AG04449 (cell line): ENCODE measurements around the gene ATP6V0A1.

Experiments used
- CTCF ChIA-PET: fragments of 350-600 bp; formaldehyde crosslinking; extraction: SDS; loops from one replicate; lab custom pipeline; 2021; ENCODE audit warnings: antibody characterized with exemption; lab: Yijun Ruan, JAX
- POLR2A ChIA-PET: fragments of 400-600, 350-600 bp; formaldehyde crosslinking; extraction: SDS; loops from one replicate; lab custom pipeline; 2020; ENCODE audit warnings: antibody characterized with exemption, inconsistent platforms; lab: Yijun Ruan, JAX
- DNase-seq: peaks from one replicate; pipeline ENCODE4 v3.0.0-alpha.2; 2010; ENCODE audit warnings: low read depth, low spot score
- H3K4me3 ChIP-seq: 2 replicates; pipeline ENCODE4 v1.5.1; 2011; ENCODE audit warnings: low read depth, mild to moderate bottlenecking, control low read depth, low read length
- TF ChIP-seq, protein P1 (sequence below): IDR thresholded peaks from one replicate; pipeline ENCODE4 v1.5.1; 2011; ENCODE audit warnings: mild to moderate bottlenecking, moderate library complexity, low read length, control low read depth, inconsistent platforms; ENCODE audit not compliant: insufficient read depth; ENCODE audit errors: missing control alignments

The ATP6V0A1 gene

DNA sequence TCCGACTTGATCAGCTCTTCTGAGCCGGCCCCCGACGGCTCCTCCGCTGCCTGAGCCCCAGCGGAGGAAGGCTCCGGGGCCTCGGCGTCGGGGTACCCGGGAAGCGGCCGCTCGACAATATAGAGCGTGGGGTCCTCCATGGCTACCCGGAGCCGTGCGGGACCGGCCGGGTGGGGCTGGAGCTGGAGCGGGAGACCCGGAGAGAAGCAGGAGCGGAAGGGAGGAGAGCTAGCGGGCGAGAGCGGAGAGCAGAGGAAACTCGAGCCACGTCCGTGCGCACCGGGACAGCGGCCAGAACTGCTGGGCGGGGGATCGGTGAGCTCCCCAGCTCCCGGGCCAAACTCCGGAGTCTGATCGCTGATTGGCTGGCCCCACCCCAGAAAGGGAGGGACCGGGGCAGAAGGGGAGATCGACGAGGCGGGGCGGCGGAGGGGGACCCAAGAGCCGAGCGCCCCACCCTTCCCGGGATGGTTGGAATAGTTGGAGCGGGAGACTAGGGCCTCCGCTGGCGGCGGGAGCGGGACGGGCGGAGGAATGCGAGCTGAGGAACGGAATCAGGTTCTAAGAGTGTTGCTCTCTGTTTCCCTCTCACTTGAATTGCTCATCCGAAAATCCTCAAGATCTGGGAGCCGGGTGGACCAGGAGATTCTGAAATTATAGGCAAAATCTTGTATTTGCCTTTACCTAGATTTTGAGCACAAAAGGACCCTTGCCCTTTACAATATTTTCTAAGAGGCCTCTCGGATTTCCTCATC, 35.5 kb upstream of the ATP6V0A1 start, which contains the start of gene CAVIN1:
CAVIN1 (minus strand) TSS at position 299 of the 755 bp plus-strand sequence; CDS start at position 140, 159 bp downstream.
- TF ChIP-seq, protein P1, sequence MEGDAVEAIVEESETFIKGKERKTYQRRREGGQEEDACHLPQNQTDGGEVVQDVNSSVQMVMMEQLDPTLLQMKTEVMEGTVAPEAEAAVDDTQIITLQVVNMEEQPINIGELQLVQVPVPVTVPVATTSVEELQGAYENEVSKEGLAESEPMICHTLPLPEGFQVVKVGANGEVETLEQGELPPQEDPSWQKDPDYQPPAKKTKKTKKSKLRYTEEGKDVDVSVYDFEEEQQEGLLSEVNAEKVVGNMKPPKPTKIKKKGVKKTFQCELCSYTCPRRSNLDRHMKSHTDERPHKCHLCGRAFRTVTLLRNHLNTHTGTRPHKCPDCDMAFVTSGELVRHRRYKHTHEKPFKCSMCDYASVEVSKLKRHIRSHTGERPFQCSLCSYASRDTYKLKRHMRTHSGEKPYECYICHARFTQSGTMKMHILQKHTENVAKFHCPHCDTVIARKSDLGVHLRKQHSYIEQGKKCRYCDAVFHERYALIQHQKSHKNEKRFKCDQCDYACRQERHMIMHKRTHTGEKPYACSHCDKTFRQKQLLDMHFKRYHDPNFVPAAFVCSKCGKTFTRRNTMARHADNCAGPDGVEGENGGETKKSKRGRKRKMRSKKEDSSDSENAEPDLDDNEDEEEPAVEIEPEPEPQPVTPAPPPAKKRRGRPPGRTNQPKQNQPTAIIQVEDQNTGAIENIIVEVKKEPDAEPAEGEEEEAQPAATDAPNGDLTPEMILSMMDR: no peak
- peak within 1 kb of the TSS; percentile 100 for H3K4me3 ChIP-seq
- ChIA-PET POLR2A (interaction anchor here (0.5 to 5.3 kb wide), 36 partner anchors 8 to 378 kb away, joined by 3 to 121 read pairs (median 6); partner anchors contain the start of genes NAGLU, PSMC3IP and STAT3), CTCF (interaction anchor here (0.7 to 2.3 kb wide), 9 partner anchors 11 to 104 kb away, joined by 3 to 26 read pairs (median 5); no protein-coding TSS in a partner anchor)
- peak; percentile 92 for DNase-seq

DNA sequence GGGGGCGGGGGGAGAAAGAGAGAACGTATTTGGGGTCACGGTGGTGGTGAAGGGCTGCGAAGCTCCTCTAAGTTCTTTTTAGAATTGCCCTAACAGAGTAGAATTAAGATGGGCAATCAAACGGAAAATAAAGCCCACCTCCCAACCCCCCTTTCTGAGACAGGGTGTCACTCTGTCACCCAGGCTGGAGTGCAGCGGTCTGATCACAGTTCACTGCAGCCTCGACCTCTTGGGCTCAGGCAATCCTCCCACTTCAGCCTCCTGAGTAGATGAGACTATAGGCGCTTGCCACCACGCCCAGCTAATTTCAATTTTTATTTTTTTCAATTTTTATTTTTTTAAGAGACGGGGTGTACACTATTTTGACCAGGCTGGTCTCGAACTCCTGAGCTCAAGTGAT, 34.9 kb upstream of the ATP6V0A1 start:
- DNase-seq: no peak
- ChIA-PET CTCF (interaction anchor here (1.4 to 2.3 kb wide), 8 partner anchors 10 to 103 kb away, joined by 3 to 26 read pairs (median 6); no protein-coding TSS in a partner anchor), POLR2A (interaction anchor here (0.5 to 5.3 kb wide), 28 partner anchors 8 to 379 kb away, joined by 3 to 121 read pairs (median 6); partner anchors contain the start of genes NAGLU, PSMC3IP and STAT3)
- H3K4me3 ChIP-seq: peak overlapping the region; percentile 50
- TF ChIP-seq, protein P1: no peak

DNA sequence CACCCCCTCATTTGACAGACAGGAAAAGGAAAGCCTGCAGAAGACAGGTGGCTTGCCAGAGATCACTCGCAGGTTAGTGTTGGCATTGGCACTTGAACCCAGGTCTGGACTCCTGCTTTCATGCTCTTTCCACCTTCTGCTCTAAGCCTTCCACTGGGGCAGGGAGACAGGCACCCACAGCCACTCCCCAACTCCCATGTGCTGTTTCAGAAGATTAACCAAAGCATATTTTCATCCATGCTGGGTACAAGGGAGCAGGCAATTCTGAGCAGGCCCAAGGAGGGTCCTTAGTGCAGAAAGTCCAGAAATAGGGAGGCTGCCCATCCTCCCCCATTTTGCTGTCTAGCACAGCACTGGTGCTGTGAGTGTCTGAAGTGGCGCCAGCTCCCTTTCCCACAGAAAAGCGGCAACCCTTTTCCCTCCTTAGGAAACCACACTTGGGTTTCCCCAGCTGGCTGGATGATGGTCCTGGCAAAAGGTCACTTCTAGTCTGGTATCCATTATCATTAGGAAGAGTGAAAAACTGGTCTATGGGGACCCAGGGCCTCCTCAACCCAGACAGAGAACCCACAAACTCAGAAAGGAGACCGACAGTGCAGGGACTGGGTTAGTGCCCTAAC, 33.6 kb upstream of the ATP6V0A1 start:
- CTCF ChIA-PET: no interaction called here
- TF ChIP-seq, protein P1: no peak
- no peak for DNase-seq
- POLR2A ChIA-PET: interaction anchor here (0.6 to 1.6 kb wide), 3 partner anchors 10 to 136 kb away, joined by 3 to 6 read pairs (median 4); no protein-coding TSS in a partner anchor
- no peak overlapping the region for H3K4me3 ChIP-seq

DNA sequence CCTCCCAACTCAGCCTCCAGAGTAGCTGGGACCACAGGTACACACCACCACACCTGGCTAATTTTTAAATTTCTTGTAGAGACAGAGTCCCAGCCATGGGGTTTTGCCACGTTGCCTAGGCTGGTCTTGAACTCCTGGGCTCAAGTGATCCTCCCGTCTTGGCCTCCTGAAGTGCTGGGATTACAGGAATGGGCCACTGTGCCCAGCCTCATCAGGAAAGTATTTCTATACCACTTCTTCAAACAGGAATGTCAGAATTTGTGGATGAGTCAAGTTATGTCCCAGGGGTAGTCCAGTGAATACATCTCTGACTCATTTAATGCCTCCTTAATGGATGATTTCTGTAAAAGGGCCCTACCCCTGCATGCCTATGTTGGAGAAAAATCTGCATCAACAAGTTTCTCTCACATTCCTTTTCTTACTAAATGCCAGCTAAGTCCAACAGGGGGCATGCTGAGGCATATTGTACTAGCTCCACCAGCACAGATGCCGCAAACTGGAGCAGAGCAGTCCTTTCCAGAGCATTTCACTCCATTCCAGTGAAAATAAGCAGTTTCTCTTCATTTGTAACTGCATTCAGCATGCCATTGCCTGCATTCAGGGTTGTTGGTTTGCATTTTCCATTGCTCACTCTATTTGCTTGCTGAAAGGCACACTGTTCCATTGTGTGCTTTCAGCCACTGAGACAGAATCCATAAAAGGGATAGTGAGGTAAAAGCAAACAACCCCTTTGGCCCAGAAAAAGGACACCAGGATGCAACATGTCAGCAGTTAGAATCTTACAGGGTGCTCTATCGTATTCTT, 30.3 kb upstream of the ATP6V0A1 start:
- DNase-seq: peak; percentile 98
- H3K4me3 ChIP-seq: no peak overlapping the region
- ChIA-PET CTCF (interaction anchor here (0.7 to 4.5 kb wide), 7 partner anchors 11 to 107 kb away, joined by 3 to 23 read pairs (median 6); no protein-coding TSS in a partner anchor), POLR2A (interaction anchor here (0.6 to 0.9 kb wide), 6 partner anchors 8 to 99 kb away, joined by 3 to 4 read pairs (median 3); no protein-coding TSS in a partner anchor)
- TF ChIP-seq, protein P1: peak; percentile 79

DNA sequence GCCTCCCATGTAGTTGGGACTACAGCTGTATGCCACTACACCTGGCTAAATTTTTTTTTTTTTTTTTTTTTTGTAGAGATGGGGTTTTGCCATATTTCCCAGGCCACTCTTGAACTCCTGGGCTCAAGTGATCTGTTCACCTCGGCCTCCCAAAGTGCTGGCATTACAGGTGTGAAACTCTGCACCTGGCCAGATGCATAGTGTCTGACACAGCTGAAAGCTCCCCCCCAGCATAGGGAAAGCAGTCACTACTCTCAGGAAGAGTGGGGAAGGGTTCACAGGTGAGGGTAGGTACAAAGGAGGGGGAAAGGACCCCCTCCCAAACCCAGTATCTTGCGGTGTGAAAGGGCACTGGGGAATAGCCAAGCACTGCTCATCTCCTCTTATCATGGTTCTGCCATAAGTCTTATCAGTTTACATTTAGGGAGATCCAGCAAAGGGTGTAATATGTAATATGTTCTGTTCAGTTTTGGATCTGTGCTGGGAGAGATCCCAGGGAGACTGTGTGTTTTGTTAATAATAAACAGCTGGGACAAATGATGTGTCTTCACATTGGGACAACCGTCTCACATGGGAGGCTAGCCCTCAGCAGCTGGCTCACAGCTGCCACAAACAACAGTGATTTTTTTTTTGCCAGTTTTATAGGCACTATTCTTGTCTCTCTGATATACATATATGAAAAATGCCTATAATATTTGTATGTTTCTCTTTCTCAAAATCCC, 28.8 kb upstream of the ATP6V0A1 start:
- no peak overlapping the region for H3K4me3 ChIP-seq
- TF ChIP-seq, protein P1: no peak
- POLR2A ChIA-PET: no interaction called here
- CTCF ChIA-PET: interaction anchor here (1.7 to 4.5 kb wide), 7 partner anchors 10 to 108 kb away, joined by 5 to 23 read pairs (median 9); no protein-coding TSS in a partner anchor
- DNase-seq: no peak
